PC-9 (cell line): ENCODE data around the gene BCKDHA. TPM values are rescaled to one million over a fixed set of nuclear protein-coding genes. Genes with fewer than 3 reads are reported as not detected.

Experiments used
- BruUV-seq: library from RNA; stranded (reverse); fragments of 400-500 nt; replicated peaks from 2 replicates; lab custom pipeline; 2021; lab: Mats Ljungman, UMichigan
- CTCF ChIA-PET: fragments of 300-600 bp; sonication (Branson Sonifier 250); formaldehyde crosslinking; loops from one replicate; lab custom pipeline; 2022; ENCODE audit warnings: antibody characterized with exemption; lab: Charles Lee
- POLR2A ChIA-PET: fragments of 300-600 bp; sonication (Branson Sonifier 250); formaldehyde crosslinking; loops from one replicate; lab custom pipeline; 2022; ENCODE audit warnings: antibody characterized with exemption; ENCODE audit not compliant: unreplicated experiment; lab: Charles Lee
- DNase-seq, 2 experiments: peaks; one replicate each; pipeline versions ENCODE4 v3.0.0 to v3.0.0-alpha.2; 2015 to 2022; ENCODE audit warnings: mixed read lengths in 1 of 2
- H2AFZ ChIP-seq: fragments of 200-600 bp; sonication (generic); 2 replicates; pipeline ENCODE4 v1.8.1; 2017; ENCODE audit warnings: antibody characterized with exemption
- H3F3A ChIP-seq: fragments of 200-600 bp; sonication (generic); 2 replicates; pipeline ENCODE4 v1.8.1; 2017; ENCODE audit warnings: antibody characterized with exemption, mild to moderate bottlenecking, low read depth; ENCODE audit not compliant: insufficient read depth
- H3K27ac ChIP-seq: fragments of 200-600 bp; sonication (generic); 2 replicates; pipeline ENCODE4 v1.6.1; 2016; ENCODE audit warnings: mixed run types
- H3K27me3 ChIP-seq: fragments of 200-600 bp; sonication (generic); 2 replicates; pipeline ENCODE4 v1.6.1; 2016; ENCODE audit warnings: low read depth, mixed run types; ENCODE audit not compliant: insufficient read depth
- H3K36me3 ChIP-seq: fragments of 200-600 bp; sonication (generic); 2 replicates; pipeline ENCODE4 v1.6.1; 2016; ENCODE audit warnings: low read depth, mixed run types
- H3K4me1 ChIP-seq: fragments of 200-600 bp; sonication (generic); replicated peaks from 2 replicates; pipeline ENCODE4 v1.6.1; 2016; ENCODE audit warnings: mixed run types; ENCODE audit not compliant: insufficient read depth
- H3K4me2 ChIP-seq: fragments of 200-600 bp; sonication (generic); 2 replicates; pipeline ENCODE4 v1.6.1; 2017; ENCODE audit warnings: mixed run types
- H3K4me3 ChIP-seq: fragments of 200-600 bp; sonication (generic); 2 replicates; pipeline ENCODE4 v1.6.1; 2016; ENCODE audit warnings: mixed run types
- H3K79me2 ChIP-seq: fragments of 200-600 bp; sonication (generic); 2 replicates; pipeline ENCODE4 v1.6.1; 2017; ENCODE audit warnings: low read depth, mixed run types
- H3K9me2 ChIP-seq: fragments of 200-600 bp; sonication (generic); 2 replicates; pipeline ENCODE4 v1.8.1; 2017; ENCODE audit warnings: mild to moderate bottlenecking; ENCODE audit not compliant: insufficient read depth
- H3K9me3 ChIP-seq: fragments of 200-600 bp; sonication (generic); 2 replicates; pipeline ENCODE4 v1.8.1; 2016; ENCODE audit warnings: low read depth; ENCODE audit not compliant: insufficient read depth
- H4K20me1 ChIP-seq: fragments of 200-600 bp; sonication (generic); 2 replicates; pipeline ENCODE4 v1.8.1; 2017; ENCODE audit not compliant: insufficient read depth
- CTCF ChIP-seq: fragments of 200-600 bp; sonication (generic); conservative IDR thresholded peaks from 2 replicates; pipeline ENCODE4 v1.6.1; 2017; ENCODE audit warnings: mixed run types, antibody characterized with exemption, mild to moderate bottlenecking, moderate library complexity
- EZH2 ChIP-seq: fragments of 200-600 bp; sonication (generic); IDR thresholded peaks from 2 replicates; pipeline ENCODE4 v1.8.0; 2017; ENCODE audit warnings: antibody characterized with exemption, low read depth
- intact Hi-C: fragments of 100-400 bp; cut with micrococcal nuclease; formaldehyde crosslinking; loops from one replicate; pipeline ENCODE4 v1.10.0; 2022; ENCODE audit not compliant: unreplicated experiment
- total RNA-seq: library from RNA; stranded (reverse); gene quantifications from 2 replicates; pipeline ENCODE4 v1.2.3, GENCODE V29; 2021

BCKDHA gene
- total RNA-seq, 1 experiment from 2014 or later = 26.3 TPM

DNA sequence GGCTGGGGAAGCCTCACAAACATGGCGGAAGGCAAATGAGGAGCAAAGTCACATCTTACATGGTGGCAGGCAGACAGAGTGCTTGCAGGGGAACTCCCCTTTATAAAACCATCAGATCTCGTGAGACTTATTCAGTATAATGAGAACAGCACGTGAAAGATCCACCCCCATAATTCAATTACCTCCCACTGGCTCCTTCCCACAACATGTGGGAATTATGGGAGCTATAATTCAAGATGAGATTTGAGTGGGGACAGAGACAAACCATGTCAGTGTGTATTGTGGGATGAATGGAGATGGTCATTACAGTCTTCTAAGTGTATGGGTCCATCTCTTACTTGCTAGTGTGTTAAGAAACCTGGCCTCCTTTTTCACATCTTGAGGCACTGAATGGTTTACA is 4.4 kb downstream of the BCKDHA start:
- H3K36me3 ChIP-seq = no peaks in the 10 kb centered on the region
- TF ChIP-seq CTCF (no peak), EZH2 (no peak)
- peaks cover 21% of the 10 kb centered on the region for H3K79me2 ChIP-seq
- no peaks in the 10 kb centered on the region; the same call in 1 of the 2 replicates for H4K20me1 ChIP-seq
- H3K4me1 ChIP-seq = peaks cover 10% of the 10 kb centered on the region
- POLR2A ChIA-PET = no interaction called here
- CTCF ChIA-PET = no interaction called here
- no peaks in the 10 kb centered on the region for H3F3A ChIP-seq
- H3K9me3 ChIP-seq = no peaks in the 10 kb centered on the region
- no TSS peak for BruUV-seq
- DNase-seq = no peak
- no peak overlapping the region for H3K27ac ChIP-seq
- H3K4me3 ChIP-seq = no peak overlapping the region
- intact Hi-C loops = no loop called here
- H3K4me2 ChIP-seq = no peak overlapping the region
- no peaks in the 10 kb centered on the region for H3K9me2 ChIP-seq
- no peak overlapping the region for H2AFZ ChIP-seq
- H3K27me3 ChIP-seq = no peaks in the 10 kb centered on the region

DNA sequence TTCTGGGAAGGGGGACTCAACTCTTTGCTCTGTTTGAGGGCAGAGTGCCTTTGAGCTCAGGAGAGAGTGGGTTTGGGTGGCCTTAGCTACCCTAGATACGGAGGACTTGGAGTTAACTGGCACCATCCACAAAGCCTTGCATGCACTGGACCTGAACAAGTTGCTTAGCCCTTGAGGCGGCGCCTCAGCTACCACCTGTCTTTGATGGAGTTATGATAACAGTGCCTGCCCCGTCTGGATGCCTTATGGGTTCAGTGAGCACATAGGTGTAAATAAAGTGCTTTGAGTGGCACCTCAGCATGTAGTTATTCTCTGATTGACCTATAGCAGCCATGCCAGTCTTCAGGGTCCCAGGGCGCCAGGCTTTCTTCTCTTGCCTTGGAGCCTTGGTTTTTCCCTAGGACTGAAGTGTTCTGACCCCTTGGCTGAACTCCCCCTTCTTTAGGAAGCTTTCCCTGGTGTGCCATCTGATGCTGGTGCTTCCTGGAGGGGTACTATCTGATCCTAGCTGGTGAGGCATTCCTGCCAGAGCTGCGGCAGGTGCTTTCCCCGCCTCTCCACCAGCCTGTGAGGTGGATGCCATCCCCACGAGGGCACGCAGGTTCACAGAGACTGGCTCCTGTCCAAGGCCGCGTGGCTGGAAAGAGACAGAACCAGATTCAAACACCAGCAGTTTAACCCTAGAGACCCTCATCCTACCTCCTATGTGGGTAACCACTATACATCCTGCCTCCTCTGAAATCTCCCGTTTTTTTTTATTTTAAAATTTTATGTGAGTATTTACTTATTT is 5.8 kb downstream of the BCKDHA start:
- Histone ChIP-seq H3K4me1 (peaks cover 10% of the 10 kb centered on the region), H3K79me2 (peaks cover 13% of the 10 kb centered on the region), H2AFZ (no peak overlapping the region), H3K9me2 (no peaks in the 10 kb centered on the region), H3K4me2 (no peak overlapping the region), H3K27ac (no peak overlapping the region), H3K27me3 (no peaks in the 10 kb centered on the region), H3K9me3 (no peaks in the 10 kb centered on the region), H3K36me3 (no peaks in the 10 kb centered on the region), H3F3A (no peaks in the 10 kb centered on the region), H3K4me3 (no peak overlapping the region), H4K20me1 (no peaks in the 10 kb centered on the region; the same call in 1 of the 2 replicates)
- POLR2A ChIA-PET = no interaction called here
- intact Hi-C loops = no loop called here
- CTCF ChIA-PET = no interaction called here
- BruUV-seq = no TSS peak
- TF ChIP-seq CTCF (no peak), EZH2 (no peak)
- no peak for DNase-seq

DNA sequence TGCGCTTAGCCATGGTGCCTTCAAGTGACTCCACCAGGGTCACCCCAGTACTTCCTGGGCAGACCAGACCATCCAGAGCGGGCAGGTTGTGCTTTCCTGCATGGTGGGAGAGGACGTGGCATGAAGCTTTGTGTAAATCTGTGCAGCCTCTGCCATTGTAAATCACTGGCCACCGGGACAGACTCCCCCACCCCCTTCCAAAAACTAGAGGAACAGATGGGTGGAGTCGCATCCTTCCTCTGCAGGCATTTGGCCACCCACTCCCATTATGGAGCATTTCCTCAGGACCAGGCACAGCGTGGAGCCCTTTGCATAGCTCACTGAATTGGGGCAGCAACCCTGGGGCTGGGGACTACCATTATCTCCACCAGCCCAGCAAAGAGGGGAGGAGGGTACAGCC is 8.2 kb downstream of the BCKDHA start:
- no peak overlapping the region for H3K4me2 ChIP-seq
- H3K9me2 ChIP-seq = no peaks in the 10 kb centered on the region
- H3K4me3 ChIP-seq = no peak overlapping the region
- DNase-seq = no peak
- no peaks in the 10 kb centered on the region for H3K9me3 ChIP-seq
- ChIA-PET CTCF (no interaction called here), POLR2A (no interaction called here)
- H3K27me3 ChIP-seq = no peaks in the 10 kb centered on the region
- H3F3A ChIP-seq = no peaks in the 10 kb centered on the region
- H3K4me1 ChIP-seq = peaks cover 9% of the 10 kb centered on the region
- no peak for TF ChIP-seq EZH2
- no peak for TF ChIP-seq CTCF
- H3K27ac ChIP-seq = no peak overlapping the region
- H2AFZ ChIP-seq = no peak overlapping the region
- no TSS peak for BruUV-seq
- H3K79me2 ChIP-seq = no peaks in the 10 kb centered on the region
- H4K20me1 ChIP-seq = no peaks in the 10 kb centered on the region; the same call in 1 of the 2 replicates
- no peaks in the 10 kb centered on the region for H3K36me3 ChIP-seq
- intact Hi-C loops = no loop called here
